Activated gamma-delta T cell treated with Interleukin-2 at 50 U/mL for 16 hours (primary cell): Measurements from ENCODE around the gene PDSS2.
"Not testable (repeated sequence)": the region's sequence is repeated elsewhere in the genome, so short reads cannot be mapped to it uniquely, and the experiment has no call there.

Experiments
- DNase-seq: peaks from one replicate; pipeline ENCODE4 v3.0.0-alpha.2; 2020

PDSS2 gene

DNA sequence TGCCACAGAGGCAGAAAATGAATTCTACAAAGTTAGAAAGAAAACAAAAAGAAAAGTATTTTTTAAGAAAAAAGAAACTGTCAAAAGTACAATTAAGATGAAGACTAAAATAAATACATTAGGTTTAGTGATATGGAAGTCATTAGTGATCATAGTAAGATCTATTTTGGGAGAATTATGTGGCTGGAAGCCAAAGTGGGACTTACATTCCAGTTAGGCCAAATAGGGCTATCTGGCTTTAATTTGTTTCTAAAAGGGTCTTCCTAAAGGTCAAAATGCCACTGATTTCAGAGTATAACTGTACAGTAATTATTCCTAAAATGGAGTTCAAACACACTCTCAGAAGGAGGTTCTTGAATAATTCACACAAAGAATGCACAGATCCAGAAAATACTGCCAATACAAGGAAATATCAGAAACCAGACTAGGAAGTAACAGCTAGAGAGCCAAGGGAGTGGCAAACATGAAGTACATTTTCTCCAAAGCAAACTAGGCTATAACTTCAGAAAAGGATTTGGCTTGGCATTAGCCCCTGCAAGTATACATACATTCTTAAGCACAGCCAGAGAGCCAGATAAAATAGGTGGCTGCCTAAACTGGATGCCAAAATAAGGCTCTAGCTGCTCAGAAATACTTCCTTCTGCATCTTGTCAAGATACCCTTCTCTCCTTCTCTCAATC is 45.3 kb downstream of the PDSS2 start:
- no peak for DNase-seq

DNA sequence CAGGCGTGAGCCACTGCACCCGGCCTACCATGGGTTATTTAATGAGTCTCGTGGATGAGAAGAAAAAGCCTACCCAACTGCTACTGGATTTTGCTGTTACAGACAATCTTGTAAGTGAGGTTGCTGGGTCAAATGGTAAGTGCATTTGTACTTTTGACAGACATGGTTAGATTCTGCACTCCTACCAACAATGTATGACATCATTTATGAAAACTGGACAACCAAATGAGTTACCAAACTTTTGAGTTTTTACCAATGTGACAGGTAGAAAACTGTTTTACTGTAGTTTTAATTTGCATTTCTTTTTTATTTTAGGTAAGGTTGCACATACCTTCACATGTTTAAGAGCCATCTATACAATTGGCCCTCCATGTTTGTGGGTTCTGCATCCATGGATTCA is 48.2 kb downstream of the PDSS2 start:
- DNase-seq = no peak

DNA sequence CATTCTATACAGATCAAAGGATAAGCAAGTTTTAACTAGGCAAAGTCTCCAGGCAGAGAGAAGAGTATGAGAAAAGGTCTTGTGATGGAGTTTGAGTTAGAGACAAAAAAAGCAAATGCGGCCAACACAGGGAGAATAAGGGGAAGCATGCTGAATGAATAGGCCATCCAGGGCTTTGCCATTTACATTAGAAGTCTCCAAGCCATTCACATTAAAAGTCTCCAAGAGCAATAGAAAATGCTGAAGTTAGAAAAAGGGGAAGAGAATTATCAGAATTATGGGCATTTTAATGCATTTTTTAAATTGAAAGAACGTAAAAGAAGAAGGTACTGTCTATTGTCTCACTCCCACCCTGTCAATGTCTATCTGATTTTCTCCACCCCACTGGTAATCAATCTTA is 49.4 kb downstream of the PDSS2 start:
- no peak for DNase-seq

DNA sequence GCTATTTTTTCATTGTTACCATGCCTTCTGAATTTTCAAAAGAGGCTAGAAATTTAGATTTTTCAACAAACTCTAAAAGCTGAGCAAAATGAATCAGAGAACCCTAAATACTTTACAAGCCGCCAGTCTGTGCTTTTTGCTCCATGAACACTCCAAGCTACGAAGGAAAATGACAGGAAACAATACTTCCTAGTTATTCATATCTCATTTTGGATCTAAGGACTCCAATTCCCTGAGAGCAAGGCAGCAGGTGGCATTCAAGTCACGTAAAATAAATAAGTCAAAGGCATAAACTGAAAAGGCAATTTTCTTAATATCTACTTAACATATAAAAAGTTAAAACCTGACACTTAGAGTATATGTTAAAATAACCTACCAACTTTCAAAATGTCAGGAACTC is 50.6 kb downstream of the PDSS2 start:
- no peak for DNase-seq

DNA sequence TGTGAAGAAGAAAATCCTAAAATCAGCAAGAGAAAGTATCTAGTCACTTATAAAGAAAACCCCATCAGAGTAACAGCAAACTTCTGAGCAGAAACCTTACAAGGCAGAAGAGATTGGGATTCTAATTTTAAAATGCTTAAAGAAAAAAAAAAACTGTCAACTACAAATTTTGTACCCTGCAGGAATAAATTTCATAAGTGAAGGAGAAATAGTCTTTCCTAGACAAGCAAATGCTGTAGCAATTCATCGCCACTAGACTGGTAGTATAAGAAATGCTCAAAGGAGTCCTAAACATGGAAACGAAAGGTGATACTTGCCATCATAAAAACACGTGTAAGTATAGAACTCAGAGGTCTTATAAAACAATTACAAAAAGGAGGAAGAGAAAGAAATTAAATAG is 54.4 kb downstream of the PDSS2 start:
- DNase-seq = no peak

DNA sequence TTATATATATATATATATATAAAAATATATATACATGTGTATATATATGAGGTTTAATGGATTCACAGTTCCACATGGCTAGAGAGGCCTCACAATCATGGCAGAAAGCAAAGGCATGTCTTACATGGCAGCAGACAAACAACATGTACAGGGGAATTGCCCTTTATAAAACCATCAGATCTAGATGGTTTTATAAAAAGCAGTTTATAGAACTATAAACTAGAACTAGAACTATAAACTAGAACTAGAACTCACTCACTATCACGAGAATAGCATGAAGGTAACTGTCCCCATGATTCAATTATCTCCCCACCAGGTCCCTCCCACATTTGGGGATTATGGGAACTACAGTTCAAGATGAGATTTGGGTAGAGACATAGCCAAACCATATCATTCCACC is 56.8 kb downstream of the PDSS2 start:
- DNase-seq = no peak

DNA sequence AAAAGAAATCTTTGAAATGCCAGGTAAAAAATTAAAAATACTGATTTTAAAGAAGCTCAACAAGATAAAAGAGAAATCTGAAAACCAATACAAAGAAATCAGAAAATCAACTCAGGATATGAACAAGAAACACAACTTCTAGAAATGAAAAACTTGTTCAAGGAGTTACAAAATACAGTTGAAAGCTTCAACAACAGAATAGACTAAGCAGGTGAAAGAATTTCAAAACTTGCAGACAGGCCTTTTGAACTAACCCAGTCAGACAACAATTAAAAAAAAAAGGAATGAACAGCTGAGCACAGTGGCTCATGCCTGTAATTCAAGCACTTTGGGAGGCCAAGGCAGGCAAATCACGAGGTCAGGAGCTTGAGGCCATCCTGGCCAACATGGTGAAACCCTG is 57.8 kb downstream of the PDSS2 start:
- no peak for DNase-seq

DNA sequence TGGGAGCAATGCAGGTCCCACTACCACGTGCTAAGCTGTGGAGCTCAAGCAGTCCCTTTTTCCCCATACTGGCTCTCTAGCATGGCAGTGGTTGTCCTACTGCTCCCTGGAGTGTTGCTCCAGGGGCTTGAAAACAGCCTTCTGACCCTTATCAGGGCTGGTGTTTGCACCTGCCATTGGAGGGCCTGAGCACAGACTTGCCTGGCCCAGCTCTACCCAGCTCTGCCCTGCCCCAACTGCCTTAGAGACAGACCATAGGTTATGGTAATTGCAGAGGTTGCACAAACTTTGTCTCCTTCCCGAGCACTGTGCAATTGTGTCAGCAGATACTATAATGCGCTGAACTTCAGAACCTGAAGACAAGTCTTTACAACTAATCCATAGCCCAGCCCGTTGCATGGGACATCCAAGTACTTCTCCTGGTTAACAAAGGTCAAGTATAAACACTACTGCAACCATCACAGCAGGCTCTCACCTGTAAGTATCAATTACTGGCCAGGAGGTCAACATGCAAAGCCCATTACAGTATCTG is 58.7 kb downstream of the PDSS2 start:
- DNase-seq = no peak

DNA sequence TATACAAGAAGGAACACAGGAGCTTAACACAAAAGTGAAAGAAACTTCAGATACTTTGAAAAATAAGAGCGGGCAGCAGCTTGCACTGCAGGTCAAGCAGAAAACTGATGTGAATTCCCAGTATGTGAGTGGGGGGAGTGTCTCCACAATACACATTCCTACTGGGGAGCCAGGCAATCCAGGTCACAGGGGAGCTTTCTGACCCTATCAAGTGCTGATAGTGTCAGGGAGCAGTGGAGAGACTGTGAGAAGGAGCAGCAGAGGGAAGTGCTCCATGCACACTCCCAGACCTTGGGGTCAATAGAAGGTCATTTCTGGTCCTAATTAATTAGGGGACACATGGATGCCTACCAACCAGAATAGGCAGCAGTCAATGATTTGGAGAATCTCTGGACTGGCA is 59.4 kb downstream of the PDSS2 start:
- DNase-seq = no peak

DNA sequence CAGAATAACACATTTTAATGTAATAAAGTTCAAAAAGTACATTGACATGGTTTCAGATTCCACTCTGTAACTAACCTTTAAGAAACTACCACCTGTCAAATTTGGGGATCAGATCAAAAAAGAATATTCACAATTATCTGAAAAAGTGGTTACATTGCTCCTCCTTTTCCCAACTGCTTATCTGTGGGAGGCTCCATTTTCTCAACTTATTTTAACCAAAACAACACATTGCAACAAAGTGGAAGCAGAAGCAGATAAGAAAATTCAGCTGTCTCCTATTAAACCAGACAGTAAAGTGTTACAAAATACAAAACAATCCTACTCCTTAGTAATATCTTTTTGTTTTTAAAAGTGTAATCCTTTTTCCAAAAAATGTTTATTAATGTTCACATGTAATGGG is 61.4 kb downstream of the PDSS2 start:
- no peak for DNase-seq

DNA sequence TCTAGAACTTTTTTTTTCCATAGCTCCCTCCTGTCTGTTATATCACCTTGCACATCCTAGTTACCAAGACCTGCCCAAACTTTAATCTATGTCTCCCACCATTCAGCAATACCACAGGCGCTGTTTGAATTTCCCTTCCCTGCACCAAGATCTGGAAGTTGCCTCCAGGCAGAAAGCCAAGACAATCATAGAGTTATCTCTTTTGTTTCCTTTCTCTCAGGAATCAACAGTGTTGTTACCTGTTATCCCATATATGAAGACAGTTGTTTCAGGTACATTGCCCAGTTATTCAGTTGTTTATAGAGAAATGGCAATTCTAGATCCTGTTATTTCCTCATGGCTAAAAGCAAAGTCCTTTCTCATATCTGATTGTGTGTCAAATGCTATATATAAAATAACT is 63.2 kb downstream of the PDSS2 start:
- DNase-seq = no peak

DNA sequence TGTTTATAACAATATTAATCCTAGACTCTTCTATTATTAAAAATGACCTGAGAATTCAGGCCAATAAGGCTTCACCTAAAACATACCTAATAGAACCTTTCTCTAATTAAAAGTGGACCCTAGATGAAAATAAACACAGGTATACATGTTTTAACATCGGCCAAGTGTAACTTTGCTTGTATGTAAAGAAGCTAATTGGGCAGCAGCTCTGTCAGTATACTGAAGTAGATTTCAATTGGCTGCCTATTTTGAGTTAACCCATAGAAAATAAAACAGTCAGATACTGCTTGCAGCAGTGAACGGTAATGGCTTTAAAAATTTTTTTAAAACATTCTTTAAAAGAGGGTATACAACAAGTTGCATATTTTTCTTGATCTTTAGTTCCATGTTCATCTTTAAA is 67.3 kb downstream of the PDSS2 start:
- DNase-seq = no peak

DNA sequence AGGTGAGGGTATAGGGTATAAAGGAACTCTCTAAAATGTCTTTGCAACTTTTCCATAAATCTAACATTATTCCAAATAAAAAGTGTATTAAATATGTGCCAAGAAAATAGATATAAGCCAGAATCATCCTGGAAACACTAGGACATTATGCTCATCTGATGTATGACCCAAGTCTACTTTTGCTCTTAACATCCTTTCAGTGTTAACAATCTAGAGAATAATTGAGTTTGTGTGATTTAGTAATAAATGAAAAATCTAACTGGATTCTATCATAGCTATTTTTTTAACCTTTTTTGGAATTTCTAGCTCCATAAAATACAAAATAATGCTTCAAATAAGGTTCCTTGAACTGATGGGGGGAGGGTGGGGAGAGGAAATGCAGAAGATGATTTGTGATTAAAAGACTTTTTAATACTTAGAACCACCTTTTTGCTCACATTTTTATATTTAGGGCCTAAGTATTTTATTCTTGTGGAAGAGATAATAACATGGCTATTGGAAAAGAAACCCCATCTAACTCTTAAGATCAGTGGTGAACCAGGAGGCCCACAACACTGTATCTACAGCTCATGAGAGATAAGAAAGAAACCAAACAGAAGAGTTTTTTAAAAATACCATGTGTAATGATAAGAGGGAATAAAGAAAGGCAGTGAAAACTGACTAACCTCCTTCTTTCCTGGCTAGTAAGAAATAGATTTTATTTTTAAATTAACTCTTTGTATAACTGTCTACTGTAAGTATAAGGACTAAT is 68.5 kb downstream of the PDSS2 start:
- no peak for DNase-seq

DNA sequence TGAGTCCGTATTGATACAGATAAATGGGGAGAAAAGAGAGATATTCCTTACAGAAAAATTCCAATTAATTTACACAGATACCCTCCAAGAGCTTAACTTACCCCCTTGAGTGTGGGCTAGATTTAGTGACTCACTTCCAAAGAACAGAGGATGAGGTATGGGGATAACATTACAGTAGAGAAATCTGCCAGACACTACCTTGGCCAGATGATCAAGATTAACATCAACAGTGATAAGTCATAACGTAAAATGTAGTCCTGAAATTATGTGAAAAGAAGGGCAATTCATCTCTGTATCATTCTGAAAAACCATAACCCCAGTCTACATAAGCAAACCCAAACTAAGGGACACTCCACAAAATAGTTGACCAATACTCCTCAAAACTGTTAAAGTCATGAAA is 69.3 kb downstream of the PDSS2 start:
- DNase-seq = no peak

DNA sequence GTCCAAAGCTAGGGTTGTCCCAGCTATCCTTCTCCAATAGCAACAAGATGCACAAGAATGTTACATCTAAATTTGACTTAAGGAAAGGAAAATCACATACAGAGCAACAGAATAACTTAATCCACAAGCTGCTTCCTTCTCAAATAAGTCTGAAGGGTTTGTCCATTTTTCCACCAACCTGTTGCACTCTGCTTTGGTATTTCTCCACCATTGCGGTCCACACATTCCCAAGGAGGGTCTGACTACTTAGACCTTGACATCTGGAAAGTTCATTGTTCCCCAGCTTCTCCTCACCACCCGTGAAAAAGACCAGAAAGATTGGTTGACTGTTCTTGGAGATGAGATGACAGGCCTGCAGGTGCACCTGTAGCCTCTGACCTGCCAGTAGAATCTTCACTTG is 72.5 kb downstream of the PDSS2 start:
- DNase-seq = no peak

DNA sequence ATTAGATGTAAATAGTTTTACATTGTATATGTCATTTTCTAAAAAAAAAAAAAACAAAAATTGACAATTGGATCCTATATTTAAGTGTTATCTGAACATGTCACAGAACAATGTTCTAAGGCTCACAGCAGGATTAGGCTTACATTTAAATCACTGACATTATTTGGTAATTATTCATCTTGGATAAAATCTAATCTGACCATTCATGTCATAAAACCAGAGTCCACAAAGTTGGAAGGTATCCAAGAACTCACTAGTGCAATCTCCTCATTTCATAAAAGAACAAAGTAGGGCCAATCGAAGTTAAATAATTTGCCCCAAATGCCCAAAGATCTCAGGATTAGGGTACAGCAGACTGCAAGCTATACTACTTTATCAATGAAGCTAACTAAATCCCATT is 73.0 kb downstream of the PDSS2 start:
- no peak for DNase-seq

DNA sequence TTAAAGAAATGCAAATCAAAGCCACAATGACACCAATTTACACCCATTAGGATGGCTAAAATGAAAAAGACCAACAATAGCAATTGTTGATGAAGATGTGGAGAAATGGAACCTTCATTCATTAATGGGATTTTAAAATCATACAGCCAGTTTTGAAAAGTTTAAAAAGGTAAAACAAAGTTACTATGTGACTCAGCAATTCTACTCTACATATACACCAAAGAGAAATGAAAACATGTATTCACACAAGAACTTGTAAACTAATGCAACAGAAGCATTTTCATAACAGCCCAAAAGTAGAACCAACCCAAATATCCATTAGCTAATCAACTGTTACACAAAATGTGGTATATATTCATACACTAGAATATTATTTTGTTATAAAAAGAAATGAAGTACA is 75.7 kb downstream of the PDSS2 start:
- no peak for DNase-seq

DNA sequence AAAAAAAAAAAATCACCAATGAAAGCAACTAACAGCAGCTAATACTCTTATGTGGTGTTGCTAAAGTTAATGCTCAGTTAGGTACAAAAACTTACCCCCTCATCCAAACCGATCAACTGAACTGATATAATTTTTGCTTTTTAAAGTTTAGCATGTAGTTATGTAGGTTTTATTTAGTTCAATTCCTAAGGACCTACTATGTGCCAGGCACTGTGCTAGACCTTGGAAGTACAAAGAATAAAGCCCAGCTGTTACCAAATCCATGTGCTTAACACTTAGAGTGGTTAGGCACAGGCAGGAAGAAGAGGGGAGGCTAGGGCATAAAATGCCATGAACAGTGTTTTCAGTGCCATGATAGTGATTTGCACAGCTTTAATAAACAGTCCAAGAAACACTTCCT is 85.1 kb downstream of the PDSS2 start:
- DNase-seq = no peak

DNA sequence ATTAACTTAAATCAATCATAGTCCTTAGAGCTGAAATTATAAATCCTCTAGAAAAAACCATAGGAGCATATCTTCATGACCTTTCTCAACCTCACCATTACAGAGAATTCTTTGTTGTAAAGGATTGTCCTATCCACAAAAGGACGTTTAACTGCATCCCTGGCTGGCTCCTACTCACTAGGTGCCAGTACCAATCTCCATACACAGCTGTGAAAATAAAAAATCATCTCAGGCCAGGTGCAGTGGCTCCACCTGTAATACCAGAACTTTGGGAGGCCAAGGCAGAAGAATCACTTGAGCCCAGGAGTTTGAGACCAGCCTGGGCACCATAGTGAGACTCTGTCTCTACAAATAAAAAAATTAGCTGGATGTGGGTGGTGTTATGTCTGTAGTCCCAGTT is 89.9 kb downstream of the PDSS2 start:
- DNase-seq = no peak

DNA sequence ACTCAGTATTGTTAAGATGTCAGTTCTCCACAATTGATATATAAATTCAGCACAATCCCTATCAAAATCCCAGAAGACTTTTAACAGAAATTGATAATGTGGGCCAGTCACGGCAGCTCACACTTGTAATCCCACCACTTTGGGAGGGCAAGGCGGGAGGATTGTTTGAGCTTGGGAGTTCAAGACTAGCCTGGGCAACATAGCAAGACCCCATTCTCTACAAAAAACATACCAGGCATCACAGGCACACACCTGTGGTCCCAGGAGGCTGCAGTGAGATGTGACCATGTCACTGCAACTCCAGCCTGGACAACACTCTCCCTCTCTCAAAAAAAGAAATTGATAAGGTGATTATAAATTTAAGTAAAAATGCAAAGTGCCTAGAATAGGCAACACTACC is 90.9 kb downstream of the PDSS2 start:
- DNase-seq = no peak

DNA sequence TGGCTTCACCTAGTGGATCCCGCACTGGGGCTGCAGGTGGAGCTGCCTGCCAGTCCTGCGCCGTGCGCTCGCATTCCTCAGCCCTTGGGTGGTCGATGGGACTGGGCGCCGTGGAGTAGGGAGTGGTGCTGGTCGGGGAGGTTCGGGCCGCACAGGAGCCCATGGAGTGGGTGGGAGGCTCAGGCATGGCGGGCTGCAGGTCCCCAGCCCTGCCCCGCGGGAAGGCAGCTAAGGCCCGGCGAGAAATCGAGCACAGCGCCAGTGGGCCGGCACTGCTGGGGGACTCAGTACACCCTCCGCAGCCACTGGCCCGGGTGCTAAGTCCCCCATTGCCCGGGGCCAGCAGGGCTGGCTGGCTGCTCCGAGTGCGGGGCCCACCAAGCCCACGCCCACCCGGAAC is 95.2 kb downstream of the PDSS2 start:
- DNase-seq = not testable (repeated sequence)

DNA sequence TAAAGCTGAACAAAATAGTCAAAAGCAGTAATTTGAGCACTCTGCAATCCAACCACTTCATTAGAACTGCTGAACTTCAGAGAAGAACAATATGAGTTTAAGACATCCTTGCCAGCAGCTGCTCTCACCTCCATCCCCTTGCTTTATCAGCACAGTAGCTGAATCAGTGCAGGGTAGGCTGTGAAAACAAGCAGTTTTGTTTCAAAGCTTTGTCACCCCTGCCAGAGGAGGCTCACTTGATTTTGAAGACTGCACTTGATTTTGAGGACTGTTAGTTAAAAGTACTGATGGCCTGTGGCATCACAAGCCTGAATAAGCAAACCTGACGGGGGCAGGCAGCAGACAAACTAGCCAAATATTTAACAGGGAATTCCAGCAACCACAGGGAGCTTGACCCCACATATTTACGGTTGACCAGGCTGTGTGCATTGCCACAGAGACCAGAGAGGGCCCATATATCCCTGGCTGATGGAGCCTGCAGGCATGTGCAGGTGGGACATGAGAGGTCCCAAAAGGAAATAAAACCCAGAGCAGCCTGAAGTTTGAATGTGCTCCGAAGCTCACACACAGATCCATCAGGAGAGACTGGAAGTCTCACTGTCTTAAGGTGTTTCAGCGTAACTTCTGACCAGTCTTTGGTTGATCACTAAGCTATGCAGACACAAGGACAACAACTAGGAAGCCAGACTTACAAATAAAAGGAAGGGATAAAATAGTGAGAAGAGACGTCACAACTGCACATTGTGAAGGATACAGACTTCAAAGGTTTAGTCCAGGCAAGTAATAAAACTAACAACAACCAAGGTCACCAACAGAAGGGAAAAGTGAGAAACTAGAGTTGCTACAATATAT is 97.4 kb downstream of the PDSS2 start:
- no peak for DNase-seq

DNA sequence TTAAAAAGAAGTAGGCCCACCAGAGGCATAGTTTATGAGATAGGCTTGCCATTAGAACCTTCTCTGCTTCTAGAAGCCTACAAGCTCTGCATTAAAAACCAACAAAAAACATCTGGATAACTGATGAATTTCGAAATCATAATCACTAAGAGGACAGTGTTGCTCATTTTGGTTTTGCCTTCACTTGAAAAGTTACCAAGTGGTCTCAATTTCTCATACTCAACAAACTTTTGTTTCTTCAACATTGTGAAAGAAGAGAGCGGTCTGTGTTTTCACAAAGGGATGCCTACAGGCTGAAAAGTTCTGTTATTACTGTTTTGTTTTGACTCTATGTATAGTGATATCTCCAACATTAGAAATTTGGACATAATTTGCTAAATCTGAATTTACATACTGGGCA is 98.9 kb downstream of the PDSS2 start:
- no peak for DNase-seq

DNA sequence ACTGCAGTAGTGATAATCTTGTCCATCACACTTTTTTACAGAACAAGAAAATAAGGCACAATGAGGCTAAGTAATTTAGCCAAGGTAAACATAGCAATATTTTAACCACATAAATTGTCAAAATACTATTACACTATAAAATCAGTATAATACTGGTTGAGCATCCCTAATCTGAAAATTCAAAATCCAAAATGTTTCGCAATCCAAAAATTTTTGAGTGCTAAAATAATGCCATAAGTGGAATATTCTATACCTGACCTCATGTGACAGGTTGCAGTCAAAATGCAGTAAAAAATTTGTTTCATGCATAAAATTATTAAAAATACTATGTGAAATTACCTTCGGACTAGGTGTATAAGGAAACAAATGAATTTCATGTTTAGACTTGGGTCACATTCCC is 101.5 kb downstream of the PDSS2 start:
- no peak for DNase-seq
